HG02678 (cell line): ENCODE results near the gene RILPL1.
"Not testable (repeated sequence)": the region's sequence is repeated elsewhere in the genome, so short reads cannot be mapped to it uniquely, and the experiment has no call there.

Experiments used
- ATAC-seq: cut with Tn5 transposase; IDR thresholded peaks from one replicate; pipeline ENCODE4 v1.9.1; 2021; ENCODE audit warnings: mild to moderate bottlenecking, moderate library complexity; ENCODE audit not compliant: unreplicated experiment

The RILPL1 gene

DNA sequence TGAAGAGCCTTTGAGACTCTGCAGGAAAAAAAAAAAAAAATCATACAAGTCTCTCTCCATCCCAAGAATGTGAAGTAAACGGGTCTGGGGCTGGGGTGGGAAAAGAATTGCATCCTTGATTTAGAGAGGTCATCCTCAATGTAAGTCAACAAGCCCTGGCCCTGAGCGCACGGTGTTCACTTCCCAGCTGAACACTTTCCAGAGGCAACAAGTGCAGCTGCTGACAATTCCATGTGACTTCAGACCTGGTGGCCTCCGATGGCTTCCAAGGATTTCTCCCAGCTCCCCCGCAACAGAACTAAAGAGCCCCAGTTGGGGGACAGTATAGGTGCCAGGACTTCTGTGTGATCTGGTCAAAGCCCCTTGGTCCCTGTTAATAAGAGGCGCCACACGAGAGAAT, 2.4 kb downstream of the RILPL1 start:
- ATAC-seq = no peak

DNA sequence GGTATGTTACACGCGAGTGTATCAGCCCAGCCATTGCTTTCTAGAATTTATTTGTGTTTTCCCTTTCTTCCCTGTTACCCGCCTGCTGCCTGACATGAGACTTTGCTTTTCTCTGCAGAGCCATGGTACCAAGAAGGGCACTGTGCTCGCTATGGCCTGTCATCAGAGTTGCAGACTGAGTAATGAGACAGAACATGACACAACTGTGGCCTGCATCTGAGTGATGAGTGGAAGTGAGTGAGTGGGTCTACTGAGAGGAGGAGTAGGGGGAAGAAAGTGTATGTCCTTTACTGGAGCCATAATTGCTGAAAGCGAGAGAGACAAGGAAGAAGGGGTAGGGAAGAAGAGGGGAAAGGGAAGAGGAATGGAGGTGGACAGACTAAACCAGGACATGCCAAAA, 2.9 kb downstream of the RILPL1 start:
- ATAC-seq = no peak

DNA sequence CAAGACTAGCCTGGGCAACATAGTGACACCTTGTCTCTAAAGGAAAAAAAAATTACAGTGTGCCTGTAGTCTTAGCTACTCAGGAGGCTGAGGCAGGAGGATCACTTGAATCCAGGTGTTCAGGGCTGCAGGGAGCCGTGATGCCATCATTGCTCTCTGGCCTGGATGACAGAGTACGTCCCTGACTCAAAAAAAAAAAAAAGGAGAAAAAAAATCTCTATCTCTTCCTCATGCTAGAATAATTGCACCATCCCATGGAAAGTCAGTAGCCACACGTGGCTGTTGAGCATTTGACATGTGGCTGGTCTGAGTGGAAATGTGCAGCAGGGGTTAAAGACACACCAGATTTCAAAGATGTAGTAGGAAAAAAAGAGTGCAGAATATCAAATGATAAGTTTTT, 3.8 kb downstream of the RILPL1 start:
- no peak for ATAC-seq

DNA sequence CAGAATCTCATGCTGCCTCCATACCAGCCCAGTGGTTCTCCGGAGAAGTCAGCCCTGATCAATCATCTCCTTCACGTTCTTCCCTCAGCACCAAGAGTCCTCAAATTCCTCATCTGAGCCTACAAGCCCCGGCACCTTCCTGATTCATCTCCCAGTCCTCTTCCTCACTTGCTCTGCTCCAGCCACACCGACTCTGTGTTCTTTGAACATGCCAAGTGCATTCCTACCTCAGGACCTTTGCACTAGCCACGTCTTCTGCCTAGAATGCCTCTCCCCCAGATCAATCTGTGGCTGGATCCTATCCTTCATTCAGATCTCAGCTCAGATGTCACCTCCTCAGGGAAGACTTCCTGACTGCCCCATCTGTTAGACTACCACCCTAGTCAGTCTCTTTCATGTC, 4.7 kb downstream of the RILPL1 start:
- no peak for ATAC-seq

DNA sequence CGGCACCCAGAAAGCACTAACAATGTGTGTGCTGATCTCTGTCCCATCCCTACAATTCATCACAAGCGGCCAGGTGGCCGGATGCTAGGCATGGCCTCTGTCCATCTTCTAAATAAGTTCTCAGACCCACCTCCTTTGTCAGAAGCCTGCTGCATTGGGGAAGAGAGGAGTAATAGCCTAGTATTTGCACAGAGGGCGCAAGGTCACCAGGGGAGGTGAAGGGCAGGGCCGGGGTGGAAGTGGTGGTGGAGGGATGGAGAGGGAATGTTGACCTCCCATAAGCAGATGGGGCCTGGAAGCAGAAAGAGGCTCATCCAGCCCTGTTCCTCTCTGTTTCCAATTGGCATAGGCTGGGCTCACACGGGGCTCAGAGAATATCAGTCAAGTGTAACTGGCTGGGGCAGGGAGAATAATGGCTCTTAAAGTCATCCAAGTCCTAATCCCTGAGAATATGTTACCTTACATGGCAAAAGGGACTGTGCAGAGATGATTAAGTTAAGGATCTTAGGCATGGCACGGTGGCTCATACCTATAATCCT, 6.9 kb downstream of the RILPL1 start:
- ATAC-seq = no peak

DNA sequence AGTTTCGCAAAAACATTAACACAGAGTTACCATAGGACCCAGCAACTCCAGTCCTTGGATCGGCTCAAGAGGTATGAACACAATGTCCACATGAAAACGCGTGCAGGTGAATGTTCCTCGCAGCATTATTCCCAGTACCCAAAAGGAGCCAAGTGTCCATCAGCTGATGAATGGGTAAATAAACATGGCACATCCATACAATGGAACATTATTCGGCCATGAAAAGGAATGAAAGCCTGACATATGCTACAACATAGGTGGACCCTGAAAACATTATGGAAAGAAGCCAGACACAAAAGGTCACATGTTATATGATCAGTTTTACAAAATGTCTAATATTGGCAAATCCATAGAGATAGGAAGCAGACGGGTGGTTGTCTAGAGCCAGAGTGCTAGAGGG, 9.1 kb downstream of the RILPL1 start:
- ATAC-seq = no peak

DNA sequence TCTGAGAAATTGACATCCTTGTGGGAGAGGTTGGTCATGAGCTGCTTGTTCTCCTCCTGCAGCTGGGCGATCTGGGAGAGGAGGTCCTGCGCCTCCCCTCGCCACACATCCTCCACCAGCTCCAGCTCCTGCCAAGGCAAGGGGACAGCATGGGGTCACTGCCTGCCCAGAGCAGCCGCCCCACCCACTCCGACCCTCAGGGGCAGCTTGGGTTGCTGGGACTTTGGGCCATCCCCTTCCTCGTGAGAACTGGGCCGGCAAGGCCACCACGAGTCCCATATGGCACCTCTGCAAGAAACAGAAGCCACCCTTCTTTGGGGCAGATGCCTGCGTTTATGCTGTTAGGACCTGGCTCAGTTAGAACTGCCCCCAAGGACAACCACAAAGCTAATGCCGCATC, 10.0 kb downstream of the RILPL1 start:
- no peak for ATAC-seq

DNA sequence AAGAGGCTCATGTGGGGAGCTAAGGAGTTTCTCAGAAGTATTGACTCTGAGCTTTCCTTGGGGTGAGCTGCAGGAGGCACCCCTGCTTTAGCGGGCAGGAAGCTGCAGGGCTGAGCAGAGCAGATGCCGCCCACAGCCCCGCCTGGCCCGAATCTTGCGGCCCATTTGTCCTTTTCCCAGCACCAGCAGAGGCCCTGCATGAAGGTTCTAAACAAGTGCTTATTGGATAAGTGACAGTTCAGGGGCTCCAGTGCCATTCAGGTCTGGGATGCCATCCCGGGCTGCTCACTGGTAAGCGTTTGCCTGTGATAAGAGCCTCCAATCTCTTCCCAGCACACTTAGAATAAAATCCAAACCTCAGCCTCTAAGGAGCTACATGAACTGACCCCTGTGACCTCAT, 11.4 kb downstream of the RILPL1 start:
- ATAC-seq = no peak

DNA sequence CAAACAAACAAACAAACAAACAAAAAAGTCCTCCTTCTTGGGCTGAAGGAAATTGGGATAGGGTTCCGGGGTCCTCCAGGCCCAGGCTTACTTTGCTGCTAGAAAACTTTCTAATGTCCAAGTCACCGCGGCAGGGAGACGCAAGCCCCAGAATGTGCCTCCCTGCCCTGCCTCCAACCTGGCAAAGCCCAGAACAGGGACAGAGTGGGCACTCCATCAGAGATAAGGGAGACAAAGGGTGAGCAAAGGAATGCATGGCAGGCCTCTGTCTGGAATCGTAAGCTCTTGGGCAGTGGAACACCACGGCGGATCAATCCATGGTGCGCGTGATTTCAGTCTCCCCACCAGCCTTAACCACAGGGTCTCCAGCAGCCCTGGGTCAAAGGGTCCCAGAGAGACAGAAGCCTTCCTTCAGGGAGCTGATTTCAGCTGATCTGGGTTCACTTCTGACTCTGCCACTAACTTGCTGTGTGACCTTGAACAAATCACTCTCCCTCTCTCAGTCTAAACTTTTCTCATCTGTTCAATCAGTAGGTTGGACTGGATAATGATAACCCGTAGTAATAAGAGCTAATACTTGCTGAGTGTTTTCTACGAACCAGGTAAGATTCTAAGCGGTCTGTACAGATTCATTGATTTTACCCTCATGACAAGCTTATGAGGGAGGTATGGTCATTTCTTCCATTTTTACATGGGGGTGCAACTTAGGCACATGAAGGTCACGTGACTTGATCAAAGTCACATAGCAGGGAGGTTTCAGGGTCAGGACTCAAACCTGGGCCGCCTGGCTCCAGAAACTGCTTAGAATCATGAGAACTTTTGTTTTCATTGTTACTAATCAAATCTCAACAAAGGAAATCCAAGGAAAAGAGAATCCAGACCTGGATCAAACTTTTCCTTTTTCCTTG, 12.7 kb downstream of the RILPL1 start:
- no peak for ATAC-seq

DNA sequence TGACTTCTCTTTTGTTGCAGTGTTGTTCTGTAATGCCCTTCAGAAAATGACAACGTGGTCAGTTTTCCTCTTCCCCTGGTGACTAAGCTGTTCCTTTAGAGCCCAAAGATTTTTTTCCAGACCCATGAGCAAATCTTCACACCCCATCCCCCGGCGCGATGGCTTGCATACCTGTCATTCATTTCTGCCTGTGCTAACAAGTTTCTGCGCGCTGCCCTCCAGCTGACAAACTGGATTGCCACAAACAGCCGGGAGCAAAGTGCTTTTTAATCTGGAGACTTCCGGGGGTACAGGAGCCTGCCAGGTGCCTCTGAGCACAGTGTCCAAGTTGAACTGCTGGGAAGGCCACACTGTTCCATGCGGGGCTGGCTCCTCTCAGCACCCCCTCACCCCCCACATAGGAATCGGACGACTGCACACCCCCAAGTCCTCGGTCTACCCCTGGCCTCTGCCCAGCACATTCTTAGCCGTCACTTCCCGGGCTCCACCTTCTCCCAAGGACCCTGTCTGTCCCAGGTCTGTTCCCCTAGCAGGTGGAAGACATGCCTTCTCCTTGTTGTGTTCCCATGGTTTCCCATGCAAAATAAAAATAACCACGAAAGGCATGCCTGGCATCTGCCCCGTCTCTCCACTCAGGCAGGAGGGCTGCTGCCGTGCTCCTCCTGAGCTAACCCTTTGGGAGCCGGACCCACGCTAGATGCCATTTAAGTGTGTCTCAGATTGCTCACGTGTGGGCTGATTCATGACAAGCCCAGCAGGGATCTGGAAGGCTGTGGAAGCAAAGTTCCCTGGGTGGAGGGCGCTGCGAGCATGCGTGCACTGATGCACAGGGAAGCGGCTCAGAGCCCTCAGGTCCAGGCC, 14.1 kb downstream of the RILPL1 start:
- ATAC-seq = no peak

DNA sequence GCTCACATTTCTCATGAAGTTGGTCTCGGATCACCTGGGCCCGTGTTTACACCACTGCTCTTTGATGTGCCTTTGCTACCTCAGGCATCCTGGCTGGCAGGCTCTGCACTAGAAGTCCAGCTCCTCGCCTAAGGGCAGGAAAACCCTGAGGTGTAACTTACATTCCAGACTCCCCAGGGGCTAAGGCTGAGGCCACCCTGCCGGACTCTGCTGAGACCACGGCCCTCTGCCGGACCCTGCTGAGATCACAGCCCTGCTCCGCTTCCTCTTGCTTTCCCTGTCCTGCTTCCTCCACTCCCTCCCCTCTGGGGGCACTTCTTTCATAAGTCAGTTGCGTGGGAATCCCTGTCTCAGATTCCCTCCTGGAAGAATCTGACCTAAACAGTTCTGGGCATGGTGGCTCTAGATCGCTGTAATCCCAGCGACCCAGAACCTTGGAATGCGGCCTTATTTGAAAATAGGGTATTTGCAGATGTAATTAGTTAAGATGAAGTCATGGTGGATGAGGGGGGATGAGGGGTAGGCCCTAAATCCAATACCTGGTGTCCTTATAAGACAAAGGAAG, 17.2 kb downstream of the RILPL1 start:
- ATAC-seq = no peak

DNA sequence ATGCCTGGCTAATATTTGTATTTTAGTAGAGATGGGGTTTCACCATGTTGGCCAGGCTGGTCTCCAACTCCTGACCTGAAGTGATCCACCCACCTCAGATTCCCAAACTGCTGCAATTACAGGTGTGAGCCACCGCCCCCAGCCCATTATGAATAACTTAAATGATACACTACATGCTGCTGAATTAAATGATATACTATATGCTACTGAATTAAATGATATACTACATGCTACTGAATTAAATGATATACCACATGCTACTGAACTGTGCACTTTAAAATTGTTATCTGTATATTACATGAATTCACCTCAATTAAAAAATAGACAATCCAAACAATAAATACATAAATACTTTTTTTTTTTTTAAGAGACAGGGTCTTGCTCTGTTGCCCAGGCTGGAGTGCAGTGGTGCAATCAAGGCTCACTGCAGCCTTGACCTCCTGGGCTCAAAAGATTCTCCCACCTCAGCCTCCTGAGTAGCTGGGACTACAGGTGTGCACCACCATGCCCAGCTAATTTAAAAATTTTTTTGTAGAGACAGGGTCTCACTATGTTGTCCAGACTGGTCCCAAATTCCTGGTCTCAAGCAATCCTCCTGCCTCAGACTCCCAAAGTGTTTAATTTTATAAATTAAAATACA, 18.8 kb downstream of the RILPL1 start:
- not testable (repeated sequence) for ATAC-seq

DNA sequence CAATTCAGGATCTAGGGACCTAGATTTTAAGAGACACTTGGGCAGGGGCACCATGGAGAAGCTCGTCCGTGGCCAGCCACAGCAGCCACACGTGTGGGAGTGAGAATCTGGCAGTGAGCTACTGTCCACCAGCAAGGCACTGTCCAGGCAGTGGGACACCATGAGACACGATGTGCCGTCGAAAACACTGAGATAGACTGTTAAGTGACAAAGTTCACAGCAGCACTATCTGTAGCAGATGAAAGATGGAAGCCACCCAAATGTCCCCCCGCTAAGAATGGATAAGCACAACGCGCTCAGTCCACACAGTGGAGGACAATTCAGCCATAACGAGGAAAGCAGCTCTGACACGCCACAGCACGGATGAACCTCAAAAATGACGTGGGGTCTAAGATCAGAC, 19.7 kb downstream of the RILPL1 start:
- no peak for ATAC-seq

DNA sequence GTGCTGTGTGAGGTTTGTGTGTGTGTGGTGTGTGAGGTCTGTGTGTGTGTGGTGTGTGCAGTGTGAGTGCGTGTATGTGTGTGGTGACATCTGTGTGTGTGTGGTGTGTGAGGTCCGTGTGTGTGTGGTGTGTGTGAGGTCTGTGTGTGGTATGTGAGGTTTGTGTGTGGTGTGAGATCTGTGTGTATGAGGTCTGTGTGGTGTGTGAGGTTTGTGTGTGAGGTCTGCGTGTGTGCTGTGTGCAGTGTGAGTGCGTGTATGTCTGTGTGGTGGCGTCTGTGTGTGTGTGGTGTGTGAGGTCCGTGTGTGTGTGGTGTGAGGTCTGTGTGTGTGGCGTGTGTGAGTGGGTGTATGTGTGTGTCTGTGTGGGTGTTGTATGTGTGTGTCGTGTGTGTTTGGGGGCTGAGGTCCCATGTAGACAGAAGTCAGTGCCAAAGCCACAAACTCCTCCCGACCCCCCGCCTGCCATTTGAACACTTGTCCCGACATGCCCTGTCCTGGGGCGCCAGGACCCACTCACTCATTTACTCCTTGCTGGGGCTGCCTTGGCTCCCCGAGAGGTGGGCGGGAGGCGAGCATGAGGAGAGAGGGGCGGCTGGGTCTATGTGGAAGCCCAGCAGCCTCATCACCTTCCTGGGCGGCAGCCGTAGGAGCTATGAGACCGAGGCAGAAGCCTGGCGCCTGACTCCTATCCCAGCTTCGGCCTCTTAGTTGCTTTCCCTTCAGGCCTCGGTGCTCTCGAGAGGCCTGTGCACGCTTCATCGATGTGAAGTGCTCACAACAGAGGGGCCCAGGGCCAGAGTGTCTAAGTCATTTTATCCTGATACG, 20.5 kb downstream of the RILPL1 start:
- ATAC-seq = no peak

DNA sequence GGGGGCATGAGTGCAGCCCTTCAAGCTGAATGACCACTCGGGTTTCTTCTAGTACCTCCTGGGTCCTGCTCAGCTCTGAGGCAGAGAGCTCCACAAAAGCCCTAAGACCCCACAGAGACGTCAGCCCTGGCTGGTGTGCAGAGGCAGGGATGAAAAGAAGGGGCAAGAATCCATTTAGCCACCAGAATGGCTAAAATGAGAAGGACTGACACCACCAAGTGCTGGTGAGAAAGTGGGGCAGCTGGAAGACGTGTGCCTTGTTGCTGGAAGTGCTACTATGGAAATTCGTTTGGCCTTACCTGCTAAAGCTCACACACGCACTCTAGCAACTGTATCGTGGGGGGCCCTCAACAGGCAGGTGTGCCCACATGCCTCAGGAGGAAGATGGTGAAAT, 26.7 kb downstream of the RILPL1 start:
- ATAC-seq = no peak

DNA sequence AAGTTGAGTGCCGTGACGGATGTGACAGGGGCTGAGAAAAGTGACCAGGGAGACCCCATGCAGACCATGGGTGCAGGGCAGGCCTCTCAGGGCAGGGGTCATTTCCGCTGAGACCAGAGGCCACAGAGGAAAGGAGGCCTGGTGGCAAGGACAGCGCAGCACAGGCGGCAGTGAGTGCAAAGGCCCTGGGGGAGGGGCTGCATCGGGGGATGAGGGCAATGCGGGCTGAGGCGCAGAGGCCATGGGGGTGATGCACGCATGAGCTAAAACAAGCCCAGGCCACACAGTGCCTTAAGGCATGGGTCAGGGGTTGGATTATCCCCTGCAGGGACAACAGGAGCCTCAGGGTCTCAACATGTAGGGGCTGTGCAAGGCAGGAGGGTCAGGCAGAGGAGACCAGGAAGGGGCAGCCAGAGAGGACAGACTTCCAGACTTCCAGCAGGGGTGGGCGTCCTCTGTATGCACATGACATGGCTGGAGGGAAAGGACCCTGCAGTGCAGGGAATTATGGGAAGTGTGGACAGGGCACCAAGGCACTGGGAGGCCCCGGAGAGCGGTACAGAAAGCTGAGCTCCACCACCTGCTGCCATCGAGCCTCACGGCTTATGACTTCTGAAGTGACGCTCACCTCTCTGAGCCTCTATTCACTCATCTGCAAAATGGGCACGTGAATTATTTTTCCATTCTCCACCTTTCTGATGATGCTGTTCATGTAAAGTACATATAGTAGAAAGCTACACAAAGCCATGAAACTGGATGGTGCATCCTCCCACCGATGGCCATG, 27.3 kb downstream of the RILPL1 start:
- no peak for ATAC-seq

DNA sequence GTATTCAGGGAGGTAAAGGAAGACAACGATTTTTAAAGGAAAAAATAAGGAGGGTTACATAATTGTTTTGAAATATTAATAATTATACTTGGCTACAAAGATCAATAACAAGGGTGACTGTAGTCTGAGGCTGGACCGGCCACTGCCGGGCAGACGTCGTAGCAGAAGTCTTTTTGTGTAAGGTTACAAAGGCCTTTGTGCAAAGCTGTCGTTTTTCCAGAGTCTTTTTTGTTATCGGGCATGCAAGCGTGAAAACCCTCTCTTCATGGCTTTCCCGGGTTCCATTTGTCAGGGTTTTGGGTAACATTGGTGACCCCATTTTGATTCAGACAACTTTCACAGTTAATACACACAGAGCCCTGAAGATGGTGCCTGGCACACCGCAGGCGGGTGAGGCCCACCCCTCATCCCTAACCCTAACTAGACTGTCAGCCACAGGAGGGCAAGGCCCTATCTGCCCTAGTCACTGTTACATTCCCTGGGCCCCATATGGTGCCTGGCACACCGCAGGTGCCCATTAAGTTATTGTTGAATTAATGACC, 31.3 kb downstream of the RILPL1 start:
- no peak for ATAC-seq

DNA sequence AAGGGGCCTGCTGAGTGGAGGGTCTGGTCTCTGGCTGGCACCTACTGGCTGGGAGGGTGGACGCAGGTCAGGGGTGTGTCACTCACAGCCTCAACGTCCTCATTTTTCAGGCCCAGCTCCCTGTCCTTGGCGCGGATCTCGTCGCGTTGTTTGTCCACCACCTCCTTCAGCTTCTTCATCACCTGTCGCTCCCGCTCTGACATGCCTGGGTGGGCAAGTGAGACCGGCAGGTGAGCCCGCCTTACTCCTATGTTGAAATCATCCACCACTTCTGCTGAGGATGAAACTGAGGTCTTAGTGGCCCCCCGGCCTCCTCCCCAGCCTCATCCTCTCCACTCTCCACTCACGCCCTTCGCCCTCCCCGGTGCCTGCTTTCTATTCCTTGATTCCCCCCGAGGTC, 34.2 kb downstream of the RILPL1 start:
- ATAC-seq = no peak
